Amniotic stem cell (primary cell): ENCODE measurements around the gene YEATS4.

Experiments used
- DNase-seq: peaks from one replicate; lab custom pipeline; 2025; lab: John Stamatoyannopoulos, UW

YEATS4 gene

GRCh38 chr12:69433653-69434052, 74.1 kb downstream of the YEATS4 start:
- no peak for DNase-seq

- DNase-seq, result no peak
Measured at GRCh38 chr12:69435644-69436043, 76.1 kb downstream of the YEATS4 start.

GRCh38 chr12:69437073-69437472, 77.5 kb downstream of the YEATS4 start:
- DNase-seq, result no peak

GRCh38 chr12:69438539-69438938, 79.0 kb downstream of the YEATS4 start:
- DNase-seq, result no peak

GRCh38 chr12:69440016-69440415, 80.5 kb downstream of the YEATS4 start:
- DNase-seq, result no peak
